CD1c-positive myeloid dendritic cell (primary cell): ENCODE data around the gene SNAP25.

Experiments used
- DNase-seq: peaks from one replicate; pipeline ENCODE4 v3.0.0-alpha.2; 2016; ENCODE audit errors: extremely low spot score

The SNAP25 gene

DNA sequence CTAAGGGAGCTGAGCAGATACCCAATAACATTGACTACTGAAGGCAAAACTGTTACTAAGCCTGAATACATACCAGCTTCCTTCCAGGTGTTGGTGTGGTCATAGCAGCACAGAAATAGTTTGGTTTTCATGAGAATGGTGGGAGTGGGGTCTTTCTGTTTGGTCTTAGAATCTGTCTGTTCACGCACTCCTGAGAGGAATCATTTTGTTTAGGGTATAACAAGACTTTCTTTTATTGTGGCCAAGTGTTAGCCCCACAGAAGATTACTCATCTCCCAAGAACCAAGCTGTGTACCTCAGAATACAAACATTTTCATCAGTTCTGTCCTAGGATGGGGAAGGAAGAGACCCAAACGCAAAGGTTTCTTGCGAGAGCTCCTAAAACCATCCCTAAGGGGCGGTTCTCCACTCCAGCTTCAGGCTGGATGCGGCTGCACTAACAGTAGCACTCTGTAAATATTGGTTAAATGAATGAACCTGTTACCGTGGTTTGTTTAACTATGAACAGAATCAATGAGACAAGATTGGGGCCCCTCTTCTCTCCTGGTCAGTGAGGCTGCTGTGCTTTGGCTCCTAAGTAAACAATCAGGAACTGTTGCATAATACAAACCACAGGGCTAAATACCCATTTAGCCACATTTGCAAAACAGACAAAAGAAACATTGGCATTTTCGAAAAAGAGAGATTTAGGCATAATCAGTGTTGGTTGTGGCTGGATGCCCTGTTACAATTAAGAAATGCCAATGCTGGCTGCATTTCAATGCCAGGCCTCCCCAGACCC, 44.9 kb downstream of the SNAP25 start:
- no peak for DNase-seq

DNA sequence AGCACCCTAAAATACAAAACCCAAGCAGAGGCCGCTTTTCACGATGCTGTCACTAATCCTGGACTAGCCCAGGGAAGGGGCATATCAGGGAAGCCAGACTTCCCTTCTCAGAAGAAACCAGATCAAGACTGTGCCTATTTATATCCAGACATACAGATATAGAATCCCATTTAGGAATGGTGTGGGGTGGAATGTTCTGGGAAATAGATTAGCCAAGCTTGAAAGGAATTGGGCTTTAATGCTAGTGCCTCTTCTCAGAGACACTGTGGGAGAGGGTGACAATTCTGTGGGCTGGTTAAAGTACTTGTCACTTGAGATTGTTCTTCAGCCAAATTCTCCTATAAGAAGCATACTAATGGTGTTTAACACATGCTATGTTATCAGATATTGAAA, 45.5 kb downstream of the SNAP25 start:
- no peak for DNase-seq

DNA sequence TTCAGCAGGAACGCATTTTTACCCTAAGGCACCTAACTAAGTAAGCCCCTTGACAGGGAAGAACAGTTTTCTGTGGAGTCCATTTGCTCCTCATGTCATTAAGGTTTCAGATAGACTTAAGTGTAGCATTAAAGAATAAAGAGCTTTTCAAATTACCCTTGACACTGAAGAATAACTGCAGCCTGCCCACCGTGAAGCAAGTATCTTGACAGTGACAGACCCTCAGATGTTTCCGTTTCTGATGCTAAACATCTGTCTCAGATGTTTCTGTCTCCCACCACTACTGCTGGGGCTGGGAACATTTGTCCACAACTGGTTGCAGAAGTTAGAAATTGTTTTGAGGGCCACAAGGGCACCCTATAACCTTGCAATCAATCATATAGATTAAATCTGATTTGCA, 50.0 kb downstream of the SNAP25 start:
- no peak for DNase-seq

DNA sequence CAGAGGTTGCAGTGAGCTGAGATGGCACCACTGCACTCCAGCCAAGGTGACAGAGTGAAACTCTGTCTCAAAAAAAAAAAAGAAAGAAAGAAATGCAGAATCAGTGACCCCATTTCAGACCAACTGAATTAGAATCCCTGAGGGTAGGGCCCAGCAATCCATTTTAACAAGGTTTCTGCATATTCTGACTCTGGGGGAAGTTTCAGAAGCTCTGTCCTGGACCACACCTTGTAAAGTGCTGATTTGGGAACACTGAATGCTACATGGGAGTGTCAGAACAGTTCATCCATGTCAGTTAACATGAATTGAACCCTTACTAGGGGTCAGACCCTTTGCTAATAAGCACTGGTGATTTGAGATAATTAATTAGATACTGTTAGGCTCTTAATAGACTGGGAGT, 52.0 kb downstream of the SNAP25 start:
- no peak for DNase-seq

DNA sequence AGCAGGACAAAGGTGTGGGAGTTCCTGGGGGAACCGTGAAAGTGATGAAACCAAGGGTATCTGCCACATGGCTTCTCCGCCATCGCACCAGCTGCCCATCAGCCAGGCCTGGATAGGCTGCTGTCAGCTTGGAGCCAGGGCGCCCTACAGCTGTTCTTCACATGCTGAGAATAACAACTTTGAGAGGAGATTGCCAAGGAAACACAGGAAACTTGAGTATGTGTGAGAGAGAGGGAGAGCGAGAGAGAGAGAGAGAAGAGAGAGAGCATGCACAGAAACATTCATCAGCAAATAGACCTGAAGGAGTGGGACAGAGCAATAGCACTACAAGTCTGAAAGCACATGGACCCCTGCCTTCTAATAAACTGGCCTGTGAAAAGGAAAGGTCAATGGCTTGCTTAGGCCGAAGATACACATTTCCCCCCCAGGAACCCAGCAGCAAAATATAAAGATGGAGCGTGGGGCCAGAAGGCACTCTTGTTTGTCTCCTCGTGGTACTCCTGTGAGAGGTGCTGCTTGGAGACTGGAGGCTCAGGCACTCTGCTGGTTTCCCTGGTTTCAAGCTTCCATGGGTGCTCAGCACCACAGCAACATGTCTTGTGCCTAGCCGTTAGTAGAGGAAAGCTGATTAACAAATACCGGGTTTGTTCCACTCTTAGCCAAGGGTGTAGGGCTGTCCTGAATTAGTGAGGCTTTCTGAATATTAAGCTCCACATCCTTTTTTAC, 53.0 kb downstream of the SNAP25 start:
- DNase-seq: no peak

DNA sequence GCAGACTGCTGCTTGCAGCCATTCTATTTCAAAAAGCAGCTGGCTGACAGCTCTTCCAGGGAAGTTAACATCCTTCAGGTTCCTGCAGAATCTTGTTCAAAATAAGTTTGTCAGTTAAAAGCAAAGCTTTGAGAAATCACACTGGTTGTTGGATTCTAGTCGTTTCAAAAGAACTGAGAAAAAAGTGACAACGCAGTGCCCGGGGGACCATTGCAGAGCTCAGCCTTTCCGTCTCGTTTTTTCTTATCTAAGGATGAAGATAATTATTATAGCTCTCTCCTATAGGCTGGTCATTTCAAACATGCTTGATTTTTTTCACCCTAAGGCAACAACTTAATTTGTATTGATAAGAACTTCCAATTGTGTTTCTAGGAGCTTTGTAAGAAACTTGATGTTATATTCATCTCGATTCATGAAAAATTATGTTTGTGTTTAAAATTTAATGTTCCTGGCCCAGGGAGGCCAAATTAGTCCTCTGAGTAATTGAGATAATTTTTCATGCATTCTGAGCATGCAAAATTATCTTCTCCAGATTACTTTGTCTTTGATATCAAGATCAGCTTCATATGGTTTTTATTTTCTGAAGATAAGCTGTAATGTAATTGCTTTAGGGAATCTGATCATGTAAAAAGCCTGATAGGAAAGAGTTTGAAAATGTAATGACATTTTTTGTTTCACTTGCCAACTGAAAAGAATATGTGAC, 58.4 kb downstream of the SNAP25 start:
- no peak for DNase-seq

DNA sequence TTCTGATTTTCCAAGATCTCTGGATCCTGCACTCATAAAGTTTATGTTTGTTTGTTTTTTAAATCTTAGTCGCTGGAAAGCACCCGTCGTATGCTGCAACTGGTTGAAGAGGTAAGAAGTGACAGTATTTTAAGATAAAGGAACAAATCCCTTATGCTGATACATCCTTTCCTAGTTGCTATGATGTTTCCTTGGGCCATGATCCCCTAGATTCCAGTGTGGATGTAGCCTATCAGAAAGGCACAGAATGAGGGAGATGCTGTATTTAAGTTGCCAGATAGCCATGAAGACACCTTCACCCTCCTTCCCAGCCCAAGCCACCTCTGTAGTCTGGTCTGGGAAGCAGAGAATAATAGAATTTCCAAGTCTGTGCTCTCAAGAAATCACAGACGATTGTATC, 59.0 kb downstream of the SNAP25 start:
- no peak for DNase-seq

DNA sequence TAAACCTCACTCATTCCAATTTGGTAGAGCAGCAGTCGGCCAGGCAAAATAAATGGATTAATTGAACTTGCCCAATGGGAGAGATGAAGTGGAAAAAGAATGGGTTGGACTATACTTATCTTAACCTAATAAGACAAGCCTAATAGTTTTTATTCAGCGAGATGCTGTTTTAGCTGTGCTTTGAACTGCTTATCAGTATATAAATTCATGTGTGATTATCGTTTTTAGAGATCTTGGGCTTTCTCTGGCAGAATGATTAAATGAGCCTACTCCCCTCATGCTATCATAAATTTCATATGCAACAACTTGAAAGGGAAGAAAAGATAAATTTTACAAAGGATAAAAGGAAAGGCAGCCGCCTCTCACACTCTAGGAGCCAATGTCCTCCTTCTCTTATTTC, 59.8 kb downstream of the SNAP25 start:
- DNase-seq: no peak

DNA sequence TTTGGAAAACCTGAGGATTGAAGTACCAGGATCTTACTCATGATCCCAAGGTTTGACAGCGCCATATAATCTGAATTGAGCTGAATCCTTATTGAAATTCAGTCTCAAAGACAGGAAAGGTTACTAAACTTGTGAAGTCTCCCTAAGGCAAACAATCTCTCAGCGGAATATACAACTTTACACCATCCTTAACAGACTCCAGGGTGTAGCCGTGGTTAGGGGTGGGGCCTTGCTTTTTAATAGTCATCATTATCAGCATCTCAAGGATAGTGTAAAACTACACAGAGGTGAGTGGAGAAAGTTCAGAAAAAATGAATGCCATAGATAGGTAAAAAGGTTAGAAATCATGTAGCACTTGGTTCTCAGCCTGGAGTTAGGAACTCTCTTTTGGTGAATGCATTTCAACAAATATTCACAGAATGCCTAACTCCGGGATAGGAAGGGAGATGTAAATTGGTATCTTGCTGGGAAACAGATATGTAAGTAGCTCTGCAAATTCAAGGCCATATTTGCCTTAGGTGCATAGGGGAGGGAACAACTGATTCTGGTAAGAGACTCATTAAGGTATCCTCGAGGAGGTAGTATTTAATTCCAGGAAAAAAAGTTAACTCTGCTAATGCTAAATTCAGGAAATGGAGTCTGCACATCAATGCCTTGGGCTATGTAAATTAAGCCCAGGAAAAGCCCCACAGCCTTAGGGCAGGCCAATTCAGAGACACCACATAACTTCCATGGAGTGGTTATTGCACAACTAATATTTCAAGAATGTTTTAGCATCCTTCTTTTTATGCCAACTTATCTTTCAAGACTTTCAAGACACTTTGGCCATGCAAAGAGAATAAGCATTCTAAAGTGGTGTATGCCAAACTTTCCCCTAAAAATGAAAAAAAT, 61.6 kb downstream of the SNAP25 start:
- DNase-seq: no peak

DNA sequence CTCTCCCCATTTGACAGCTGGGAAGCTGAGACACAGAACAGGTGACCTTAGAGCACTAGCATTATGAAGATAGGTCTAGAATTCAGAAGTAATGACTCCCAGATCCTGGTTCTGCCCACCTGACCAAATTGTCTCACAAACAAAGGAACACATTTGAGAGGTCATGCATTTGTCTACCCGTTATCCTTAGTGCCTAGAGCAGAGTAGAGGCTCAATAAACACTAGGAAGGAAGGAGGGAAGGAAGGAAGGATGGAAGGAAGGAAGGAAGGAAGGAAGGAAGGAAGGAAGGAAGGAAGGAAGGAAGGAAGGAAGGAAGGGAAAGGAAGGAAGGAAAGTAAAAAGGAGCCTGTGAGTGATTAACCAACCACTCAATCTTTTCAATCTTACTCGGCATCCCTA, 63.3 kb downstream of the SNAP25 start:
- DNase-seq: no peak

DNA sequence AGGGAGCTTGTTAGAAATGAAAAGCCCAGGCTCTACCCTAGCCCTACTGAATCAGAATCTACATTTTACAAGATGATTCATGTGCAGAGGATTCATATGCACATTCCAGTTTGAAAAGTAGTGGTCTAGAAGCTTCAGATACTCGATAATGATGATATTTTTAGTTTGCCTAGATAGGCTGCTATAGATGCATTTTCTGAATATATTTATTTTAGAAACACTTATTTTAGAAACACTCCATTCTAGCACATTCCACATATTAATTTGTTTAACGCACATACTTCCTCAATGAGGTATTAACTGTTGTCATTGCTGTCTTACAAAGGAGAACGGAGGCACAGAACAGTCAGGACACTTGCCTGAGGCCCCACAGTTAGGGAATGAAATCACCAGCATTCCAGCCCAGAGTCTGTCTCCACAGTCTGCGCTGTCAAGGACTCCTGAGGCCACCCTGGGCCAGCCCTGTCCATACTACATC, 64.4 kb downstream of the SNAP25 start:
- DNase-seq: no peak

DNA sequence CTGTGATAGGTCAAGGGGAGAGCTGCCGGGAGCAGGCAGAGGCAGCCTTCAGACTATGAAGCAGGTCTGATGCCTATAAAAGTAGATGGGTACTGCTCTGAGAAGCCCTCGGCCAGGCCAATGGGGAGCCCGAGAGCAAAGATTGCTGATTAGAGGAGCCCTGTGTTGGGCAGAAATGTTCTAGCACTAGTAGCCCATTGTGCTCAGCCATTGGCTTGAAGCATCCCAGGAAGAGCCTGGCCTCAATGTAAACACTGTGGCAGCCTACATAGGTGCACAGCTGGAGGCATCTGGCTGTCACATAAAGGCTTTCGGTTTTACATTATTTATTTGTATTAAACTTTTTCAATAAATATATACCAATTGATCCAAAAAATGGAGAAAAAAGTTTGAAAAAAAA, 67.7 kb downstream of the SNAP25 start:
- DNase-seq: no peak

DNA sequence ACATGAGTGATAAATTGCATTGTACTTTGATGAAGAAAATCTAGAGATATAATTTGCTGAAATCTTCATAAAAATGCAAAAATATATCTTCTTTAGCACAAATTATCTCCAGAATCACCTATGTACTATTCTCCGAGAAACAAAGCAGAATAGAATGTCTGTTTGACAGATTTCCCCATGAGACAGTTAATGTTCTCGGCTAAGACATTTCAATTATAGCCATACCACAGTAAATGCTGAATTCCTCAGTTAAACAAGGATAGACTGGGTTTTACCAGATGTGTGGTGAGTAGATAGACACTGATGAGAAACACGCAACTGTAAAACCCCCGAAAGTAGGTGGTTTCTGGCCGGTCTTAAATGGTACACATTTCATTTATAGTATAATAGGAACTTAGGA, 69.8 kb downstream of the SNAP25 start:
- DNase-seq: no peak

DNA sequence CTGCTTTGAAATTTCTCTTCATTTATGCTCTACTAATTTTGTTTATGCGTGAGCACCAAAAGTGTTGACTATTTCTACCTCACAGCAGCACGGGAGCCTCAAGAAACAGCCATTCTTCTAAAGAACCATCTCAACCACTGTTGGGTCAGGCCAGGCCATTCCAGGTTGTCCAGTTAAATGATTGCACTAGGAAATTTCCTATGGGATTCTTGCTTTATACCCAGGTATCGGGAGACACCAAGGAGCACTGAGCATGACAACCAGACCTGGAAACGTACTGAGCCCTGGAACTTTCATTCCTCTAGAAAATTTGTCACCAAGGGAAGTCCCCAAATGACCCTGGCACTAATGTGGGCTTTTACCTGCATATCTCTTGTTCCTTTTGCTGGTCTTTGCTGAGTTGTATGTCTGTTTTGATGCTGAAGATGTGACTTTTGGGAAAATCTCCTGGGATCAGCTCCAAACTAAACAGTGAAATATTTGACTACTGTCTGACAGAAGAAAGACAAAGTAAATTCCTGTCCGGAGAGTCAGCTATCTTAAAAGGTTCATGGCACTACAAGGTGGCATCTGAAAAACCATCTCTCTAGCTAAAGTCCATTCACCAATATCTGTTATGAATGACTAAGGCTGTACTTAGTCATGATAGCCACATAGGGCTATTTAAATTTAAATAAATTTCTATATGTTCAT, 70.5 kb downstream of the SNAP25 start:
- no peak for DNase-seq

DNA sequence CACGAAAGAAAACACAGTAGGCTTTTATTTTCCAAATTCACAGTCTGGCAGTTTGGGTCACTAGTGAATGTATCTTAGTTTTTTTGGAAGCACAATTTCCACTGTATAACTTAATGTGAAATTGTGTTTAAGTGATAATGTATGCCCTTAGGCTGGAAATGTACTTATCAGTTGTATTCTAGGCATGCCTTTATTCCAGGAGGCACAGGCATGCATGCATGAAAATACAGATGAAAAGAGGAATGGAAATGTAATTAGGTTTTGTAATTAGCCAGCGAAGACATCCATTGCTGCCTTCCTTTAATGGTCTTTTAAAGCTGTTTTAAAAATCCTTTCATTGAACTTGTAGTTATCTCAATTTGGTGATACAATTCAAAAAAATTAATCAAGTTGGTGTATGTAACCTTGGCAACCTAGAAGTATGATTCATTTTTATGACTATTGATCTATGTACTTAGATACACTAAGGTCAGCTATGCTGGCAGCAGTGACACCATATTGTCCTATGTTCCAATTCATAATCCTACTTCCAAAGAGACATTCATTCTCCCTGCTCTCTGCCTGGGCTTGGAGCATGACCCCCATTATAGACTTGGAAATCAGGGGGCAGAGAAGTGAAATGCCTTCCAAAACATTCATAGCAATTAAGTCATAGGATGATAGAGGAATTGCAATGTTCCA, 73.1 kb downstream of the SNAP25 start:
- DNase-seq: no peak

DNA sequence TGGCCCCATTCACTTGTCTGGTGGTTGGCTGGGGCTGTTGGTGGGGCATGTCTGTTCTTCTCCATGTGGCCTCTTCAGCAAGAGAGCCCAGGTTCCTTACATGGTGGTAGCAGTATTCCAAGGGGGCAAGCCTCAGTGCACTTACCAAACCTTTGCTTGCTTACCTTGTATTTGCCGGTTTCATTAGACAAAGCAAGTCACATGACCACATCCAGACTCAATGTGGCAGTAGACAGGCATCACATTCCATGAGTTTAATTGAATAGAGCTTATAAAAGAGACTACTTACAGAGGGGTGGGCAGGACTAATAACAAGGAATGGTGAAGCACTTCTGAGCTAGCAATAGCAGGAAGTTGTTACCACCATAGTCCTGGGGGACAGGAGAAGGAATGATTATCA, 78.6 kb downstream of the SNAP25 start:
- no peak for DNase-seq

DNA sequence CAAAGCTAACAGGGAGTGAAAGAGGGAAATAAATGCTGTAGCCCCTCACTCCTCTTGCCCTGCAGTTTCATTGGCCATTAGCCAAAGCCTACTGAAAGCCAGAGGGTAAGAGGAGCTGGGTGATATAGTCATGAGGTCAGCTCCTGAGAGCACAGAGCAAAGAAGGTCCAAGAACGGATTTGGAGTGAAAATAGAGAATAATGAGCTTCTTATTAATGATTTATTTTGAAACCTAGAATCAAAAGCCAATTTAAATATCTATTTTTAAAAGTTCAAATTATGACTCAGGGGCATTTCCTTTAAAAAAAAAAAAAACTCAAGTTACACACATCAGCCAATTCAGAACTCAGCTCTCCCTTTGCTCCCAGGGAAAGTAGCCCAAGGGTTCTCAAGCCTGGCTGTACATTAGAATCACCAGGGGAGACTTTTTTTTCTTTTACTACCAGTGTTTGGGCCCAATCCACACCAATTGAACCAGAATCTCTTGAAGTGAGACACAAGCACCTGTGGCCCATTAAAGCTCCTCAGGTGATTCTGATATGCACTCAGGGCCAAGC, 79.1 kb downstream of the SNAP25 start:
- no peak for DNase-seq

DNA sequence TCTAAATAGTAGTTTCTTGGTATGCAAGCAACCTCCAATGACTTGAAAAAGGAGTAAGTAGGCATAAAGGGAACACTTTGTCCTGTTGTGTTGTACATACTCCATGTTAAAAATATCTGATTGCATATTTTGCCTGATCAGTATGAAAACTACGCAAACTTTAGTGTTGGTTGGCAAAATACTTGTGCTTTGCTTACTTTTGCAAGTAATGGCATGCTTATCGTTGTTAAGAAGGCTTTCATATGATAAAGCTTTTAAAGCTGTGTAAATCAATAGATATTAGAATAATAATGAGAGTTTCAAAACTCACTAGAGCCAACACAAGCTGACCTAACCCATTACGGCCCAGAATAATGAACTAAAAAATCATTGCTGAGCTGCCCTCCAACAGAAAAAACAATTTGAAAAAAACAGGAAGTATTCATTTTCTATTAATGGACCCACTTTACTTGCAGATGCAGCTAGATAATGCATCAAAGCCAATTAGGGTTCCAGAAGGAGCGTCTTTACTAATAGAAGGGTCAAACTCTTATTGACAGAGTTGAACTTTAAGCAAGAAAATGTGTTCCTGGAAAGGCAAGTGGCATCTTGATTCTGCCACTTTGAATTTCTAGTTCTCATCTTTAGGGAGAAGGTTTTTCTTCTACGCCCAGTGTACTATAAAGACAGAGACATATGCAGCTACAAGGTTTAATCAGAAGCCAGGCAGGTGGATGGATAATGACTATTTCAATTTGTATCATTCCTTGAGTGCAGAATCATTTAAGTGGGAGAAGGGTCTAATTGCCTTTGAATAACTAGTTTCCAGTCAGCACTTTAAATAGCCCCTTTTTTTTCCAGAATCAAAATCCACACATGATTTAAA, 82.2 kb downstream of the SNAP25 start:
- DNase-seq: no peak

DNA sequence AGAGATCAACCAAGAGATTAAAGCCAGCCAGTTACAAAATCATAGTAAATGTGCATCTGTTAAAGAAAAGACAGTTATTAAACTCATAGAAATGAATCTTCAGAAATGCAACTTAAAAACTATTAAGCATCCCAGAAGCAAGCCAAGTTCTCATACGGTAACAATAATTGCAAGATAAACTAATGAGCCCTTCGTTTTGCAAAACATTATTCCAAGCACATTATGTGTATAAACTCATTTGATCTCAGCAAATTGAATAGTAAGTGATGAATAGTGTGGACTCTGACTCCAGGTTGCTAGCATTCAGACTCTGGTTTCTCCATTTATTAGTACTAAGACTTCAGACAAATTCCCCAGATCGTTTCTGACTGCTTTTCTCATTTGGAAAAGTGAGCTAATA, 85.2 kb downstream of the SNAP25 start:
- DNase-seq: no peak
